Myocyte (in vitro differentiated cells): ENCODE results near the gene RABGAP1L. TPM values are rescaled to one million over a fixed set of nuclear protein-coding genes. Genes with fewer than 3 reads are reported as not detected.

Experiments used
- DNase-seq: peaks from one replicate; pipeline ENCODE4 v3.0.0-alpha.2; 2012; ENCODE audit warnings: low read depth
- total RNA-seq: library from RNA; depleted of rRNA; stranded (reverse); fragments of >200 nt; gene quantifications from 2 replicates; pipeline ENCODE4 v1.2.3, GENCODE V29; 2014

The RABGAP1L gene
- total RNA-seq, 1 donor from 2014 or later: 12.9 TPM

- no peak for DNase-seq
Observed at GRCh38 chr1:174850726-174851125, 691.4 kb downstream of the RABGAP1L start.

GRCh38 chr1:174858301-174858700, 699.0 kb downstream of the RABGAP1L start:
- no peak for DNase-seq

- DNase-seq: no peak
Observed at GRCh38 chr1:174870319-174870718, 711.0 kb downstream of the RABGAP1L start.

- no peak for DNase-seq
Observed at GRCh38 chr1:174871886-174872285, 712.6 kb downstream of the RABGAP1L start.

- DNase-seq: no peak
Observed at GRCh38 chr1:174872615-174873058, 713.3 kb downstream of the RABGAP1L start.

- no peak for DNase-seq
Observed at GRCh38 chr1:174874331-174875053, 715.2 kb downstream of the RABGAP1L start.

GRCh38 chr1:174875306-174875705, 716.0 kb downstream of the RABGAP1L start:
- DNase-seq: no peak

- DNase-seq: peak; percentile 76
Observed at GRCh38 chr1:174877208-174877673, 717.9 kb downstream of the RABGAP1L start.

GRCh38 chr1:174880171-174880570, 720.9 kb downstream of the RABGAP1L start:
- DNase-seq: no peak

- DNase-seq: peak; percentile 68
Observed at GRCh38 chr1:174883409-174883808, 724.1 kb downstream of the RABGAP1L start.

- no peak for DNase-seq
Observed at GRCh38 chr1:174884038-174884437, 724.7 kb downstream of the RABGAP1L start.

GRCh38 chr1:174884566-174884965, 725.2 kb downstream of the RABGAP1L start:
- DNase-seq: no peak

GRCh38 chr1:174890024-174890423, 730.7 kb downstream of the RABGAP1L start:
- DNase-seq: no peak

GRCh38 chr1:174892016-174892415, 732.7 kb downstream of the RABGAP1L start:
- DNase-seq: peak; percentile 52

GRCh38 chr1:174894117-174894762, 734.9 kb downstream of the RABGAP1L start:
- no peak for DNase-seq

GRCh38 chr1:174895610-174896009, 736.3 kb downstream of the RABGAP1L start:
- peak; percentile 21 for DNase-seq

GRCh38 chr1:174898102-174898797, 738.9 kb downstream of the RABGAP1L start:
- no peak for DNase-seq

- no peak for DNase-seq
Observed at GRCh38 chr1:174900317-174900716, 741.0 kb downstream of the RABGAP1L start.

GRCh38 chr1:174902531-174903099, 743.3 kb downstream of the RABGAP1L start:
- no peak for DNase-seq

- no peak for DNase-seq
Observed at GRCh38 chr1:174911606-174912005, 752.3 kb downstream of the RABGAP1L start.

GRCh38 chr1:174912264-174912663, 752.9 kb downstream of the RABGAP1L start:
- DNase-seq: no peak
